Endothelial cell of umbilical vein (primary cell): ENCODE data around the gene ZNF682. TPM values are rescaled to one million over a fixed set of nuclear protein-coding genes. Genes with fewer than 3 reads are reported as not detected.

Experiments
- BruUV-seq: library from RNA; stranded (reverse); fragments of 400-500 nt; replicated peaks from 2 replicates; lab custom pipeline; 2021; lab: Mats Ljungman, UMichigan
- CTCF ChIA-PET: fragments of 300-600, 350-600 bp; sonication (Branson Sonifier 250); formaldehyde crosslinking; loops from one replicate; lab custom pipeline; 2021; ENCODE audit warnings: antibody characterized with exemption, inconsistent platforms; lab: Charles Lee
- POLR2A ChIA-PET: fragments of 300-600, 350-600 bp; sonication (Branson Sonifier 250); formaldehyde crosslinking; loops from one replicate; lab custom pipeline; 2021; ENCODE audit warnings: antibody characterized with exemption, inconsistent platforms; lab: Charles Lee
- DNase-seq: peaks from one replicate; pipeline ENCODE4 v3.0.0-alpha.2; 2011; ENCODE audit warnings: low read depth, low spot score
- FAIRE-seq: peaks from 2 replicates; lab custom pipeline; 2011; peaks lifted over from hg19 to GRCh38; lab: Jason Lieb, UNC
- H2AFZ ChIP-seq: 2 replicates; pipeline ENCODE4 v1.6.0; 2012; ENCODE audit warnings: low read depth, low read length, control low read depth, inconsistent platforms
- H3K27ac ChIP-seq: 2 replicates; pipeline ENCODE4 v1.5.1; 2011; ENCODE audit warnings: low read depth, mild to moderate bottlenecking, control low read depth, low read length, moderate library complexity; ENCODE audit not compliant: insufficient read depth
- H3K27me3 ChIP-seq, 2 experiments: 2 replicates each; pipeline versions ENCODE4 v1.6.0 to v1.6.1; 2011; ENCODE audit warnings: low read length in 2 of 2, mixed read lengths in 1 of 2; ENCODE audit not compliant: control insufficient read depth in 2 of 2, insufficient read depth in 2 of 2
- H3K36me3 ChIP-seq, 2 experiments: 2 replicates in 1 of 2; 3 replicates in 1 of 2; pipeline ENCODE4 v1.5.1; 2011; ENCODE audit warnings: low read length in 2 of 2, mild to moderate bottlenecking in 1 of 2, moderate library complexity in 1 of 2; ENCODE audit not compliant: control insufficient read depth in 2 of 2, insufficient read depth in 2 of 2; ENCODE audit errors: extremely low read depth in 1 of 2
- H3K4me1 ChIP-seq: 3 replicates; pipeline ENCODE4 v1.5.1; 2011; ENCODE audit warnings: mild to moderate bottlenecking, low read length; ENCODE audit not compliant: control insufficient read depth, insufficient read depth; ENCODE audit errors: extremely low read depth
- H3K4me2 ChIP-seq: 2 replicates; pipeline ENCODE4 v1.6.1; 2011; ENCODE audit warnings: low read length, control low read depth, mixed read lengths; ENCODE audit not compliant: insufficient read depth
- H3K4me3 ChIP-seq, 3 experiments: fragments of 200-600 bp in 1 of 3; sonication (generic), shearing (Covaris generic) in 1 of 3; replicated peaks in 1 of 3; 2 replicates each; pipeline ENCODE4 v1.5.1; 2011 to 2016; ENCODE audit warnings: control low read depth in 3 of 3, low read length in 3 of 3, mild to moderate bottlenecking in 2 of 3, inconsistent platforms in 1 of 3, low read depth in 1 of 3, moderate library complexity in 1 of 3; ENCODE audit not compliant: insufficient read depth in 1 of 3
- H3K79me2 ChIP-seq: 2 replicates; pipeline ENCODE4 v1.6.0; 2012; ENCODE audit warnings: low read length, inconsistent platforms; ENCODE audit not compliant: control insufficient read depth, insufficient read depth
- H3K9ac ChIP-seq: replicated peaks from 2 replicates; pipeline ENCODE3; 2011; ENCODE audit warnings: low read length, control low read depth; ENCODE audit not compliant: insufficient read depth; ENCODE audit errors: extremely low read depth
- H3K9me1 ChIP-seq: replicated peaks from 3 replicates; pipeline ENCODE4 v1.6.0; 2011; ENCODE audit warnings: mild to moderate bottlenecking, low read length; ENCODE audit not compliant: control insufficient read depth, insufficient read depth; ENCODE audit errors: extremely low read depth
- H3K9me3 ChIP-seq: replicated peaks from 2 replicates; pipeline ENCODE4 v1.5.1; 2012; ENCODE audit warnings: low read length, inconsistent platforms; ENCODE audit not compliant: control insufficient read depth, insufficient read depth
- H4K20me1 ChIP-seq: replicated peaks from 2 replicates; pipeline ENCODE3; 2011; ENCODE audit warnings: mild to moderate bottlenecking, low read length; ENCODE audit not compliant: control insufficient read depth, insufficient read depth; ENCODE audit errors: extremely low read depth
- EZH2 ChIP-seq: IDR thresholded peaks from 2 replicates; pipeline ENCODE4 v1.6.1; 2012; ENCODE audit warnings: borderline replicate concordance, low read depth, mild to moderate bottlenecking, moderate library complexity, low read length, inconsistent platforms; ENCODE audit not compliant: severe bottlenecking
- FOS ChIP-seq: IDR thresholded peaks from 2 replicates; pipeline ENCODE4 v1.6.1; 2011; ENCODE audit warnings: mild to moderate bottlenecking, low read length, moderate library complexity, borderline replicate concordance; ENCODE audit not compliant: insufficient read depth
- GATA2 ChIP-seq: IDR thresholded peaks from 2 replicates; pipeline ENCODE4 v1.7.0; 2011; ENCODE audit warnings: low read depth, mild to moderate bottlenecking, moderate library complexity, mixed read lengths, low read length; ENCODE audit not compliant: insufficient read length, insufficient read depth
- JUN ChIP-seq: IDR thresholded peaks from 2 replicates; pipeline ENCODE4 v1.6.1; 2011; ENCODE audit warnings: borderline replicate concordance, low read depth; ENCODE audit not compliant: insufficient read length, insufficient read depth
- MYC ChIP-seq: IDR thresholded peaks from one replicate; pipeline ENCODE4 v1.6.1; 2011; ENCODE audit warnings: mild to moderate bottlenecking, low read depth, low read length
- POLR2A ChIP-seq: IDR thresholded peaks from 2 replicates; pipeline ENCODE4 v1.6.1; 2012; ENCODE audit warnings: low read depth, mild to moderate bottlenecking, control low read depth, low read length
- POLR2AphosphoS5 ChIP-seq: IDR thresholded peaks from 2 replicates; pipeline ENCODE4 v1.6.1; 2012; ENCODE audit warnings: low read depth, mild to moderate bottlenecking, control low read depth, low read length, moderate library complexity; ENCODE audit not compliant: insufficient read depth
- dilution Hi-C: fragments of 300-500 bp; cut with MboI; formaldehyde crosslinking; loops from one replicate; pipeline ENCODE4 v1.15.0; 2019; ENCODE audit warnings: low sequenced_read_pairs; ENCODE audit not compliant: extremely low pct_ligation_motif_present
- intact Hi-C: fragments of 100-400 bp; cut with micrococcal nuclease; formaldehyde crosslinking; loops from one replicate; pipeline ENCODE4 v1.10.0; 2022
- polyA plus RNA-seq, 4 experiments: library from polyadenylated mRNA; depleted of rRNA in 3 of 4; stranded (reverse) in 3 of 4; unstranded in 1 of 4; fragments of >200 nt; gene quantifications; 2 replicates each; pipeline versions ENCODE4 v1.2.1 to v1.2.3, GENCODE V29; 2011 to 2012; ENCODE audit warnings: missing spikeins in 1 of 4
- small RNA-seq: library from RNA; depleted of rRNA; stranded (forward); fragments of <200 nt; gene quantifications from one replicate; pipeline ENCODE3, GENCODE V24; 2012; ENCODE audit warnings: low replicate concordance, low read depth; ENCODE audit not compliant: insufficient read depth, insufficient read length
- total RNA-seq: library from RNA; stranded (reverse); gene quantifications from 2 replicates; pipeline ENCODE4 v1.2.3, GENCODE V29; 2021
- TF ChIP-seq, protein P1 (sequence below), 2 donors: IDR thresholded peaks; 1 replicate in 1 of 2; 2 replicates in 1 of 2; pipeline ENCODE4 v1.5.1; 2011; ENCODE audit warnings: low read length in 2 of 2, mild to moderate bottlenecking in 2 of 2, moderate library complexity in 2 of 2, control low read depth in 1 of 2, inconsistent platforms in 1 of 2, low read depth in 1 of 2; ENCODE audit not compliant: insufficient read depth in 1 of 2; ENCODE audit errors: extremely low read depth in 1 of 2
- TF ChIP-seq, protein P2 (sequence below): IDR thresholded peaks from 2 replicates; pipeline ENCODE4 v1.6.1; 2011; ENCODE audit not compliant: insufficient read depth, insufficient read length

The ZNF682 gene
- total and polyA plus RNA-seq, 2 donors (not counting 3 experiments of a cell fraction or from before 2014, with no cell fraction given): 2.8 to 3.4 TPM

DNA sequence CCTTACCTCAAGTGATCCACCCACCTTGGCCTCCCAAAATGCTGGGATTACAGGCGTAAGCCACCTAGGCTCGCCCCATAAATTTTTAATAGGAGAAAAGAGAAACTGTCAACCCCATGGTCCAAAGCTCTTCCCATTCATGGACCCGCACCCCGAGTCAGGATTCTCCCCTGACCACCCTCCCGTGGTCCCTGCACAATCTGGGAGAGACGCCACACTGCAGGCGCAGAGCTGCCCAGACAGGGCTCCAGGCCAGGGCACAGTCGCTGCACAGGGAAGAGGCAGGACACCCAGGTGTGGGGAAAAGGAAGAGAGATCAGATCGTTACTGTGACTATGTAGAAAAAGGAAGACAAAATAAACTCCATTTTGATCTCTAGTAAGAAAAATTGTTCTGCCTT is 84.1 kb downstream of the ZNF682 start:
- H3K27ac ChIP-seq: no peak overlapping the region
- dilution Hi-C loops (no loop called here), intact Hi-C loops (no loop called here)
- H3K9ac ChIP-seq: no peak overlapping the region
- no peak overlapping the region for H2AFZ ChIP-seq
- H3K4me1 ChIP-seq: no peaks in the 10 kb centered on the region
- DNase-seq (no peak), FAIRE-seq (no peak)
- no peaks in the 10 kb centered on the region for H3K79me2 ChIP-seq
- TF ChIP-seq FOS (no peak), GATA2 (no peak), EZH2 (no peak), MYC (no peak), POLR2A (no peak), POLR2AphosphoS5 (no peak), JUN (no peak)
- TF ChIP-seq, protein P1, sequence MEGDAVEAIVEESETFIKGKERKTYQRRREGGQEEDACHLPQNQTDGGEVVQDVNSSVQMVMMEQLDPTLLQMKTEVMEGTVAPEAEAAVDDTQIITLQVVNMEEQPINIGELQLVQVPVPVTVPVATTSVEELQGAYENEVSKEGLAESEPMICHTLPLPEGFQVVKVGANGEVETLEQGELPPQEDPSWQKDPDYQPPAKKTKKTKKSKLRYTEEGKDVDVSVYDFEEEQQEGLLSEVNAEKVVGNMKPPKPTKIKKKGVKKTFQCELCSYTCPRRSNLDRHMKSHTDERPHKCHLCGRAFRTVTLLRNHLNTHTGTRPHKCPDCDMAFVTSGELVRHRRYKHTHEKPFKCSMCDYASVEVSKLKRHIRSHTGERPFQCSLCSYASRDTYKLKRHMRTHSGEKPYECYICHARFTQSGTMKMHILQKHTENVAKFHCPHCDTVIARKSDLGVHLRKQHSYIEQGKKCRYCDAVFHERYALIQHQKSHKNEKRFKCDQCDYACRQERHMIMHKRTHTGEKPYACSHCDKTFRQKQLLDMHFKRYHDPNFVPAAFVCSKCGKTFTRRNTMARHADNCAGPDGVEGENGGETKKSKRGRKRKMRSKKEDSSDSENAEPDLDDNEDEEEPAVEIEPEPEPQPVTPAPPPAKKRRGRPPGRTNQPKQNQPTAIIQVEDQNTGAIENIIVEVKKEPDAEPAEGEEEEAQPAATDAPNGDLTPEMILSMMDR (IDR thresholded peaks at IDR 0.05; ENCODE audit: extremely low read depth in 1 of 2, insufficient read depth in 1 of 2, low read depth in 1 of 2, low read length in 2 of 2): no peak
- TF ChIP-seq, protein P2, sequence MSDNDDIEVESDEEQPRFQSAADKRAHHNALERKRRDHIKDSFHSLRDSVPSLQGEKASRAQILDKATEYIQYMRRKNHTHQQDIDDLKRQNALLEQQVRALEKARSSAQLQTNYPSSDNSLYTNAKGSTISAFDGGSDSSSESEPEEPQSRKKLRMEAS: no peak
- H3K9me3 ChIP-seq: peaks cover 2% of the 10 kb centered on the region
- H3K27me3 ChIP-seq: no peaks in the 10 kb centered on the region
- ChIA-PET CTCF (no interaction called here), POLR2A (no interaction called here)
- no TSS peak for BruUV-seq
- H3K4me3 ChIP-seq: no peak overlapping the region
- H4K20me1 ChIP-seq: no peaks in the 10 kb centered on the region
- H3K36me3 ChIP-seq: no peaks in the 10 kb centered on the region
- H3K4me2 ChIP-seq: no peak overlapping the region
- H3K9me1 ChIP-seq: no peaks in the 10 kb centered on the region

Small RNA genes within 50 kb of the gene (small RNA-seq; reads per million reads assigned to genes)
- not detected for gene AC006539.3

Other genes with a start within 250 kb of the ZNF682 start
- 5.6 and 10.7 TPM in 2 replicates for gene ZNF506, start 217.8 kb downstream of the ZNF682 start, total RNA-seq
- gene ZNF506, start 217.8 kb downstream of the ZNF682 start, polyA plus RNA-seq: 4.8 and 6.4 TPM in 2 replicates
- 3.9 and 8.4 TPM in 2 replicates for gene ZNF253, start 173.6 kb downstream of the ZNF682 start, total RNA-seq
- gene ZNF253, start 173.6 kb downstream of the ZNF682 start, polyA plus RNA-seq: 0.64 and 0.86 TPM in 2 replicates
- gene ZNF93, start 138.6 kb downstream of the ZNF682 start, total RNA-seq: 5.6 and 9.9 TPM in 2 replicates
- 8.1 and 8.9 TPM in 2 replicates for gene ZNF93, start 138.6 kb downstream of the ZNF682 start, polyA plus RNA-seq
- gene ZNF90, start 38.5 kb upstream of the ZNF682 start, total RNA-seq: 0.39 and 4.1 TPM in 2 replicates
- gene ZNF90, start 38.5 kb upstream of the ZNF682 start, polyA plus RNA-seq: 0.92 and 1.0 TPM in 2 replicates
- gene ZNF486, start 127.7 kb upstream of the ZNF682 start, total RNA-seq: 5.4 and 8.4 TPM in 2 replicates
- gene ZNF486, start 127.7 kb upstream of the ZNF682 start, polyA plus RNA-seq: 2.2 and 3.3 TPM in 2 replicates